ENCODE data around the gene MAST1.
"Not testable (repeated sequence)": the region's sequence is repeated elsewhere in the genome, so short reads cannot be mapped to it uniquely, and the experiment has no call there.

MAST1 gene

DNA sequence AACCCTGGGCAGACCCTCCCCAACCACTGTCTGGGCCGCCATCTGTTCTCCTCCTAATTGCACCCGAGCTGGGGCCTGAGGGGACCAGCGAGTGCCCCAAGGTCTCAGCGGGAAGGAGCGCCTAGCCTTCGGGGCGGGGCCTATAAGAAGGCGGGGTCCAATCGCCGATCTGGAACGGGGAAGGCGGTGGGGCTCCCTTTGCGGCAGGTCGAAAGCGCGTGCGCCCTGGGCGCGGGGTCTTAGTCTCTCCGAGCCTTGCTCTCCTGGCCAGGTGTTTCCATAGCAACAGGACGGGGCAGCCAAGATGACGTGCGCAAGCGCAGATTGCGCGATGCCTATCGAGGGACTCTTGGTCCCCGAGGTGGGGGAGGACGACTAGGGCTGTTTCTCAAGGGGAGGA is 2.8 kb downstream of the MAST1 start:
- no peak for DNase-seq

DNA sequence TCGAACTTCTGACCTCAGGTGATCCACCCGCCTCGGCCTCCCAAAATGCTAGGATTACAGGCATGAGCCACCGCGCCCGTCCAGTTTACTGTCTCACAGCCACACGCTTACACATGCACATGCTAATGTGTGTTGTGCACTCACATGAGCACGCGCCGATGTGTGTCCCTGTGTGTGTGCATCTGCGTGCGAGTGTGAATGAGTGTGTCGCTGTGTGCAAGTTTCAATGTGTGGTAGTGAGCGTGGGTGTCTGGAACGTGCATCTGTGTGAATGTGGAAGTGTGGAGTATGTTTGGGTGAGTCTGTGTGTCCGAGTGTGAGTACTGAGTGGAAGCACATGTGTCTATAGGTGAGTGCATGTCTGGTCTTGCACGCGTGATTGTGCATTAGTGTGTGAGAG is 4.2 kb downstream of the MAST1 start:
- DNase-seq, result no peak

DNA sequence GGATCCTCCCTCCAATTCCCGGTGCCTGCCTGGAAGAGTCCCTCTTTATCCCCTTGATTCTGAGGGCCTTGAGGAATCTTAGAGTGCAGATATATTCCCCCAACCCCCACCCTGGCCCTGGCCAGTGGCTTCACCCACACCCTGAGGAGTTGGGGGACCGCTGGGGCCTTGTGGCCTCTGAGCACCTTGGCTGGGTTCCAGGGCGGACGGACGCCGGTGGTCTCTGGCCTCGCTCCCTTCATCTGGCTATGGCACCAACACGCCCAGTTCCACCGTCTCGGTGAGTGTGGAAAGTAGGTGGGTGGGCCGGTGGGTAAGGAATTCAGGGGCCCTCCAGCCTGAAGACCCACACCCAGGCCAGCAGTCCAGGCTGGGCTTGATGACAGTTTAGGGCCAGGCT is 5.0 kb downstream of the MAST1 start:
- no peak for DNase-seq

DNA sequence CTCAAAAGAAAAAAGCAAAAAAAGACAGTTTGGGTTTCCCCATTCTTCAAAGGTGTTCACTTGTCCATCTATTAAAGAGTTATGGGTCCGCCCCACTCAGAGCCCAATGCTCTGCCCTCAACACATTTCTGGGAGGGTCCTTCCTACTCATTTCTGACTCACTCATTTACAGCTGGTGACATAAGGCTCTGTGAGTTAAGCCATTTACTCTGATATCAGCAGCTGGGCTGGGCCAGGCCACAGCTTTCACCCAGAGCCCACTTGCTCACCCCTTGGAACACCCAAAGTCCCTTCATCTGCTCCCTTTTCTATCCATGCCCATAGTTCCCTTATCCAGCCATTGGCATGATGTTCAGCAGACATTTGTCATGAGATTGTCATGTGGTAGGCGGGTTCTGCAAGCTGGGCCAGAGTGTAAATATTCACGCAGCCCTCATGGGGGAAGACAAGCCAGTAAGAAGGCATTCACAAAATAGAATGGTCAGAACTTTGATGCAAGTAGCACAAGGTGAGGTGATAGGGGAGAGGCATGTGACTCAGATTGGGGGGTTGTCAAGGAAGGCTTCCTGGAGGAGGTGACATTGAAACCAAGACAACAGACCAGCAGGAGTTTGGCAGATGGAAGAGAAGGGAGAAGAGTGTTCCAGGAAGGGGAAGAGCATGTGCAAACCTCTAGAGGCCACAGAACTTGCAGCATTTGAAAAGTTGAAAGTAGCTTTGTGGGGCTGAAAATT is 5.9 kb downstream of the MAST1 start:
- no peak for DNase-seq

DNA sequence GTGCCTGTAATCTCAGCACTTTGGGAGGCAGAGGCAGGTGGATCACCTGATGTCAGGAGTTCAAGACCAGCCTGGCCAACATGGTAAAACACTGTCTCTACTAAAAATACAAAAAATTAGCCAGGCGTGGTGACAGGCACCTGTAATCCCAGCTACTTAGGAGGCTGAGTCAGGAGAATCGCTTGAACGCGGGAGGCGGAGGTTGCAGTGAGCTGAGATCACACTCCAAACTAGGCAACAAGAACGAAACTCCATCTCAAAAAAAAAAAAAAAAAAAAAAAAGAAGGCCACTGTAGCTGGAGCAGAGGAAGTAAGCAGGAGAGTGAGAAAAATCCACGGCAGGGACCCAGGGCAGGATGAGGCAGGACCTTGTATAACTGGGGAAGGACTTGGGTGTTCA is 8.3 kb downstream of the MAST1 start:
- not testable (repeated sequence) for DNase-seq

DNA sequence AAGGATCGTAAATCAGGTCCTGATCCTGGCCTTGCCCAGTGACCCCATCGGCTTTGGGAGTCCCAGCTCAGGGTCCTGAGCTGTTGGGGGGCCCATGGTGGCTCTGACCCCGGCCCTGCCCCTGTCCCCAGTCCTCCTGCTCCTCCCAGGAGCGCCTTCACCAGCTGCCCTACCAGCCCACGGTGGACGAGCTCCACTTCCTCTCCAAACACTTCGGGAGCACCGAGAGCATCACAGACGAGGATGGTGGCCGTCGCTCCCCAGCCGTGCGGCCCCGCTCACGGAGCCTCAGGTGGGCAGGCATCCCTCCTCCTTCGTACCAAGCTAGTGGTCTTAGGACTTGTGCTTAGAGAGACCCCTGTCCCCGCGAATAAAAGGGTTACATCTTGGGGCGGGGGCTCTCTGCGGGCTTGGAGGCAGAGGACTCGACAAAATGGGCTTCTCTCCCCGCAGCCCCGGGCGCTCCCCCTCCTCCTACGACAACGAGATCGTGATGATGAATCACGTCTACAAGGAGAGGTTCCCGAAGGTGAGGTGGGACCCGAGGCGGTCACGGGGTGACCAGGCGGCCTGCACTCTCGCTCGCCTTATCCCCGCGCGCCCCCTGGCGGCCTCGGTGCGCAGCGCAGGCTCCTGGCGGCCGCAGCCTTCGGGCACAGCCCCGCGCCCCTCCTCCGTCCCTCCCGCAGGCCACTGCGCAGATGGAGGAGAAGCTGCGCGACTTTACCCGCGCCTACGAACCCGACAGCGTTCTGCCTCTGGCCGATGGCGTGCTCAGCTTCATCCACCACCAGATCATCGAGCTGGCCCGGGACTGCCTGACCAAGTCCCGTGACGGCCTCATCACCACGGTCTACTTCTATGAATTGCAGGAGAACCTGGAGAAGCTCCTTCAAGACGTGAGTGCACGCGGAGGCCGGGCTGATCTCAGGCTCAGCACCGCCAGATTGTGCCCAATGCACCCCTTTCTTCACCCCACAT is 9.1 kb downstream of the MAST1 start:
- DNase-seq, result peak; percentile 35

DNA sequence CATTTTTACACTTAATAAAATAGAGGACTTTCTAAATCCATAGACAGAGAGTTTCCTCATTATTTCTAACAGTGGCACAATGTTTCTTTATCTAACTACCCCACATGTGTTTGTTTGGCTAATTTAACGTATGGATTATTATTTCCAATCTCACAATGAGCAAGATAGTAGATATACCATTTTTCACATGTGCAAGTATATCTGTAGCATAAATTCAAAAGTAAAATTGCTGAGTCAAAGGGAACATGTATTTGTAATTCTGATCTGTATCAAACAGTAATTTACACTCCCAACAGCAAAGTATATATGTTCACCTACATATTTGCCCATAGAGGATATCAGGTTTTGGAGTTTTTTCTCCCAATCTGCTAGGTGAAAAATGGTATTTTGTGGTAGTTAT is 18.3 kb downstream of the MAST1 start:
- DNase-seq, result no peak

DNA sequence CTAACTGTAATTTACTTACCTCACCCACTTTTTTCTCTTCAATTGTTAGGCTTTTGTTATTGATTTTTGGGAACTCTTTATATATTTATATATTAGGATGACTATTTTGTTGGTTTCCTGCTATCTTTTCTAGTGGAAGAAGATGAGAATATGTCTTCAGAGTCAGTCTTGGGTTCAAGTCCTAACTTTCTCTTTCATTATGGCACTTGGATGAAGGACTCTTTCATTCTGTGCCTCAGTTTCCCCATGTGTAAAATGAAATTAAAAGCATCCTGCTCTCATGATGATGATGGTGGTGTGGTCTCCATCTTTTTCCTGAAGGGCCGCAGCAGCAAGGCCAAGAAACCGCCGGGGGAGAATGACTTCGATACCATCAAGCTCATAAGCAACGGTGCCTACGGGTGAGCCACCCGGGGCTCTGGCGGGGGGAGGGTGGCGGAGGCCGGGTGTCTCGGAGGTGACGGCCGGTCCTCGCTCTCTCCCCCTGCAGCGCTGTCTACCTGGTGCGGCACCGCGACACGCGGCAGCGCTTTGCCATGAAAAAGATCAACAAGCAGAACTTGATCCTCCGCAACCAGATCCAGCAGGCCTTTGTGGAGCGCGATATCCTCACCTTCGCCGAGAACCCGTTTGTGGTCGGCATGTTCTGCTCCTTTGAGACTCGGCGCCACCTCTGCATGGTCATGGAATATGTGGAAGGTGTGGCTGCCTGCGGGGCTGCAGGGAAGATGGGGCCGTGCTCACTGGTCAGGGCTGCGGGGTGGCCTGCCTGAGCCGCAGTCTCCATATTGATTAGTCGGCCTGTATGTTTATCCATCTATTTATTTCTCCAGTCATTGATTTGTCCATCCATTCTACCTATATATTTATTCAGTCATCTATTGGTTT is 20.0 kb downstream of the MAST1 start:
- no peak for DNase-seq

DNA sequence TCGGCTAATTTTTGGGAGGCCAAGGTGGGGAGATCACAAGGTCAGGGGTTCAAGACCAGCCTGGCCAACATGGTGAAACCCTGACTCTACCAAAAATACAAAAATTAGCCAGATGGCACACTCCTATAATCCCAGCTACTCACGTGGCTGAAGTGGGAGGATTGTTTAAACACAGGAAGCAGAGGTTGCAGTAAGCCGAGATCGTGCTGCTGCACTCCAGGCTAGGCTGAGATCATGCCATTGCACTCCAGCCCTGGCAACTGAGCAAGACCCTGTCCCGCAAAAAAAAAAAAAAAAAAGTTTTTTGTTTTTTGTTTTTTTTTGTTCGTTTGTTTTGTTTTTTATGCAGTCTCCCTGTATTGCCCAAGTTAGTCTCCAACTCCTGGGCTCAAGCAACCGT is 21.2 kb downstream of the MAST1 start:
- DNase-seq, result no peak

DNA sequence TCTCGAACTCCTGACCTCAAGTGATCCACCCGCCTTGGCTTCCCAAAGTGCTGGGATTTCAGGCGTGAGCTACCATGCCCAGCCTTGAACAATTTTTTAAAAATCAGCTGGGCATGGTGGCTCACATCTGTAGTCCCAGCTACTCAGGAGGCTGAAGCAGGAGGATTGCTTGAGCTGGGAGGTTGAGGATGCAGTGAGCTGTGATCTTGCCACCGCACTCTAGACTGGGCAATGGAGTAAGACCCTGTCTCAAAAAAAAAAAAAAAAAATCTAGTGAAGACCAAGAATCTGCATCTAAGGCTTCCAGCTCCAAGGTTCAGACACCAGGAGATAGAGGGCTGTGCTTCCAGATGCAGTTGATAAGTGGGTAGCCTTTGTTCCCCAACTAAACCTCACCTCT is 25.8 kb downstream of the MAST1 start:
- no peak for DNase-seq

DNA sequence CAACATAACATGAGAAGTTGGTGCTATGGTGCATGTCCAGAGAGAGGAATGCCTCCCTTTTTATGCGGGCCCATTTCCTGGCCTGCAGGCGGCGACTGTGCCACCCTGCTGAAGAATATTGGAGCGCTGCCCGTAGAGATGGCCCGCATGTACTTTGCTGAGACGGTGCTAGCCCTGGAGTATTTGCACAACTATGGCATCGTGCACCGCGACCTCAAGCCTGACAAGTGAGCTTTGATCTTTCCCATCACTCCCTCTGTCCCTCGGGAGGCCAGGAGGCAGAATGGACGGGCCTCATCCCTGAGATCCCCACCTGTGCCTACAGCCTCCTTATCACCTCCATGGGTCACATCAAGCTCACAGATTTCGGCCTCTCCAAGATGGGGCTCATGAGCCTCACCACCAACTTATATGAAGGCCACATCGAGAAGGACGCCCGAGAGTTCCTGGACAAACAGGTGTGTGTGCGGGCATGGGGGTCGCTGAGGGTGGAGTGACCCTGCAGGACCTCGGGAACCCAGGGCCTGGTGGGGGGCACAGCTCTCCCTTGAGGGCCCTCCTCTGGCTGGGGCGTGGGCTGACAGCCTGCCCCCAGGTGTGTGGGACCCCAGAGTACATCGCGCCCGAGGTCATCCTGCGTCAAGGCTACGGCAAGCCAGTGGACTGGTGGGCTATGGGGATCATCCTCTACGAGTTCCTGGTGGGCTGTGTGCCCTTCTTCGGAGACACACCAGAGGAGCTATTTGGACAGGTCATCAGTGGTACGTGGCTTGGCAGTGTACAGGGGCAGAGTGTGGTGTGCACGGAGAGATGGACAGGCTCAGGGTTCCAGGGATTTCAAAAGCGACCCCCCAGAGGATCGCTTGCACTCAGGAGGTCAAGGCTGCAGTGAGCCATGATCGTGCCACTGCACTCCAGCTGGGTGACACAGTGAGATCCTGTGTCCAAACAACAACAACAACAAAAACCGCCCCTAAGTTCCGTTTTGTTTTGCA is 26.7 kb downstream of the MAST1 start:
- no peak for DNase-seq

DNA sequence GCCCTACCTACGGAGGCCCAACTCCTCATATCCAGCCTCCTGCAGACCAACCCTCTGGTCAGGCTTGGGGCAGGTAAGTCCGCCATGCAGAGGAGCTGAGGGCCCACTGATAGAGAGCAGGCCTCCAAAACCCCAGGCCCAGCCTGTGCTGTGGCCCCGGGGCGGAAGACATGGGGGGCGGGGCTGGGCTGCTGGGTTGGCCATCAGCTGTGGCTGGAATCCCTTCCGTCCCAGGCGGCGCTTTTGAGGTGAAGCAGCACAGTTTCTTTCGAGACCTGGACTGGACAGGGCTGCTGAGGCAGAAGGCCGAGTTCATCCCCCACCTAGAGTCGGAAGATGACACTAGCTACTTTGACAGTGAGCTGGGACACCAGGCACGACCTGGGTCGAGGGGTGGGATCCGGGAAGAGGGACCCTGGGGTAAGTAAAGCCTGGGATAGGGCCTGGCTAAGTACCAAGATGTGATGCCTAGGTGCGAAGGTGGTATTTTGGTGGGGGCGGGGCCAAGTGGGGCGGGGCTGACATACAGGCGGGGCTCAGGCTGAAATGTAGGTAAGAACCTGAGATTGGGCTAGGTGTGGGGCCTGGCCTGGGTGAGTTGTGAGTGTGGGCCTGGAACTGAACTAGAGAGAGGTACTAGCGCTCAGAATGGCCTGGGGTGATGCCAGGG is 27.6 kb downstream of the MAST1 start:
- no peak for DNase-seq

DNA sequence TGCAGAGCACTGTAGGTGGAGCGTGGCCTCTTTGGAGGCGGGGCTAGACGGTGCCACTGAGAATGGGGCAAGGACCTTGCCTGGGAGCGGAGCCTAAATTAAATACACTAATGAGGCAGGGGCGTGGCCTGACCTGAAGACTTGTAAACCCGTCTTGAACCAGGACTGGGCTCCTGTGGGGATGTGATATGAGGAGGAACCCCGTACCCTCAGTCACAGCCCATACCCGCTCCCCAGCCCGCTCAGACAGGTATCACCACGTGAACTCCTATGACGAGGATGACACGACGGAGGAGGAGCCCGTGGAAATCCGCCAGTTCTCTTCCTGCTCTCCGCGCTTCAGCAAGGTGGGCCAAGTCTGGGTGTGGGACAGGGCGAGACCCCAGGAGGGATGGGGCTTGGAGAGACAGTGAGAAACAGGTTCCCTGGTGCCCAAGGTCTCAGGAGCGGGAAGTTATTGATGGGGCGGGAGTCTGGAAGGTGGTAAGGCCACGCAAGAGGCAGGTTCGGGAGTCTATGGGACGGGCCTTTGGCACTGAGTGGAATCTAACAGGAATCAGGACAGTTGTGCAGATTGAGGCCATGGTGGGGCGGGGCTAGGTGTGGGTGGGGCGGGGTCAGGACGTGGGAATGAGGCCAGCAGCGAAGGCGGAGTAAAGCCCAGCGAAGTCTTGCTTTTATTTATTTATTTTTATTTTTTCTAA is 28.3 kb downstream of the MAST1 start:
- no peak for DNase-seq

DNA sequence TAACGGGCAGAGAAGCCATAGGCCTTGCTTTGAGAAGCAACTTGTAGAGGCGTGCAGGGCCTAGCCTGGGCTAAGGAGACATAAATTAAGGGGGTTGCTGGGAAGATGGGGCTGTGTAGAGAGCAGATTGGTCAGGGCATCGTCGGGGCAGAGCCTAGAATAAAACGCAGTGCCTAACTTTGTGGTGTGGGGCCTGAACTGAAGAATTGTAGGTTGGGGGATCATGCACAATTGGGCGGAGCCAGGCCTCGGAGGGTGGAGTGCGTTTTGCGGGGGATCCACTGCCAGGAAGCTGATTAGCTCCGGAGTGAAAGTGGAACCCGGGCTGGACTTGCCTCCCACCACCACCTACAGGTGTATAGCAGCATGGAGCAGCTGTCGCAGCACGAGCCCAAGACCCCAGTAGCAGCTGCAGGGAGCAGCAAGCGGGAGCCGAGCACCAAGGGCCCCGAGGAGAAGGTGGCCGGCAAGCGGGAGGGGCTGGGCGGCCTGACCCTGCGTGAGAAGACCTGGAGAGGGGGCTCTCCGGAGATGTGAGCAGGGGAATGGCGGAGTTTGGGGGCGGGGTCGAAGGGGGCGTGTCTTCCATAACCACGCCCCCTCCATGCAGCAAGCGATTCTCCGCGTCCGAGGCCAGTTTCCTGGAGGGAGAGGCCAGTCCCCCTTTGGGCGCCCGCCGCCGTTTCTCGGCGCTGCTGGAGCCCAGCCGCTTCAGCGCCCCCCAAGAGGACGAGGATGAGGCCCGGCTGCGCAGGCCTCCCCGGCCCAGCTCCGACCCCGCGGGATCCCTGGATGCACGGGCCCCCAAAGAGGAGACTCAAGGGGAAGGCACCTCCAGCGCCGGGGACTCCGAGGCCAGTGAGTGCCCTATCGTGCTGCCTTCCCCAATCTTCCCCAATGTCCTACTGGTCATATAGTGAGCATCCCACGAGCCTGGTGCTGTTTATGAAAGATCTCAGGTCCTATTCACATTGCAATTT is 29.1 kb downstream of the MAST1 start:
- DNase-seq, result no peak

DNA sequence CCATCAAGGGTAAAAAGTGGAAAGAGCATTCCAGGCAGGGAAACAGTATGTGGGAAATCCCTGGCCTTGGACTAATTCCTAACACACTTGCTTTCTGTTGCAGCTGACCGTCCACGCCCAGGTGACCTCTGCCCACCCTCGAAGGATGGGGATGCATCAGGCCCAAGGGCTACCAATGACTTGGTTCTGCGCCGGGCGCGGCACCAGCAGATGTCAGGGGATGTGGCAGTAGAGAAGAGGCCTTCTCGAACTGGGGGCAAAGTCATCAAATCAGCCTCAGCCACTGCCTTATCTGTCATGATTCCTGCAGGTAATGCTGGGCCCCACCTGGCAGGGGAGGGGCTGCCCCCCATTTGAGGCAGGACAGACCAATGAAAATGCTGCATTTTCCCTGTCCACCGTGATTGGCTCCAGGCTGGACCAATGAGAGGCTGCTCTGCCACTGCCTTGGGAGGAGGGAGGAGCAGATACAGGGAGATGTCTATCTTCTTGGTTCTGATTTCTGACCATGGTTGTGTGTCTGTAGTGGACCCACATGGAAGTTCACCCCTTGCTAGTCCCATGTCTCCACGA is 30.3 kb downstream of the MAST1 start:
- no peak for DNase-seq

DNA sequence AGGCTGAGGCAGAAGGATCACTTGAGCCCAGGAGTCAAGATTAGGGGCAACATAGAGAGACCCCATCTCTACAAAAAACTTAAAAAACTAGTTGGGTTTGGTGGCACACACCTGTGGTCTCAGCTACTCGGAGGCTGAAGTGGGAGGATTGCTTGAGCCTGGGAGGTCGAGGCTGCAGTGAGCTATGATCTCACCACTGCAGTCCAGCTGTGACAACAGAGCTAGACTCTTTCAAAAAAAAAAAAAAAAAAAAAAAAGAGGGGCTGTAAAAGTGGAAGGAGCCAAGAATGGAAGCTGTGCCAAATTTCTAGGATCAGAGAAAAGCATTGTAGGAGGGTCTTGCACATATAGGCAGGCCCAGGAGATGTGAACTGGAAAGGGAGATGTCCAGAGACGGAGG is 33.4 kb downstream of the MAST1 start:
- no peak for DNase-seq

DNA sequence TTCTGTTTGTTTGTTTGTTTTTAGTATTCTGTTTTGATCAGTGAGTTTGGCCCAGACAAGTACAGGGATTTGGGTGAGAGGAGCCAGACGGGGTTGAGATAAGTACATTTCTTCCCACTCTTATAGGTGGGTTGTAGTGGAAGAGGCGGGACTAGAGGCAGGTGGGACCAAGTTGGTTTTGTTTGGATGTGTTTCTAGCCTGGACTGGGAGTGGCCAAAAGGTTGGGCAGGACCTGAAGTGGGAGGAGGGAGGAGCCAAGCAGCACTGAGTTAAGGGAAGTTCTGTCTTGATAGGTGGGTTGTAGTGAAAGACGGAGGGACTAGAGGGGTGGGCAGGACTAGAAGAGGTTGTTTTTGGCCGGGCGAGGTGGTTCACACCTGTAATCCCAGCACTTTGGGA is 33.9 kb downstream of the MAST1 start:
- no peak for DNase-seq

DNA sequence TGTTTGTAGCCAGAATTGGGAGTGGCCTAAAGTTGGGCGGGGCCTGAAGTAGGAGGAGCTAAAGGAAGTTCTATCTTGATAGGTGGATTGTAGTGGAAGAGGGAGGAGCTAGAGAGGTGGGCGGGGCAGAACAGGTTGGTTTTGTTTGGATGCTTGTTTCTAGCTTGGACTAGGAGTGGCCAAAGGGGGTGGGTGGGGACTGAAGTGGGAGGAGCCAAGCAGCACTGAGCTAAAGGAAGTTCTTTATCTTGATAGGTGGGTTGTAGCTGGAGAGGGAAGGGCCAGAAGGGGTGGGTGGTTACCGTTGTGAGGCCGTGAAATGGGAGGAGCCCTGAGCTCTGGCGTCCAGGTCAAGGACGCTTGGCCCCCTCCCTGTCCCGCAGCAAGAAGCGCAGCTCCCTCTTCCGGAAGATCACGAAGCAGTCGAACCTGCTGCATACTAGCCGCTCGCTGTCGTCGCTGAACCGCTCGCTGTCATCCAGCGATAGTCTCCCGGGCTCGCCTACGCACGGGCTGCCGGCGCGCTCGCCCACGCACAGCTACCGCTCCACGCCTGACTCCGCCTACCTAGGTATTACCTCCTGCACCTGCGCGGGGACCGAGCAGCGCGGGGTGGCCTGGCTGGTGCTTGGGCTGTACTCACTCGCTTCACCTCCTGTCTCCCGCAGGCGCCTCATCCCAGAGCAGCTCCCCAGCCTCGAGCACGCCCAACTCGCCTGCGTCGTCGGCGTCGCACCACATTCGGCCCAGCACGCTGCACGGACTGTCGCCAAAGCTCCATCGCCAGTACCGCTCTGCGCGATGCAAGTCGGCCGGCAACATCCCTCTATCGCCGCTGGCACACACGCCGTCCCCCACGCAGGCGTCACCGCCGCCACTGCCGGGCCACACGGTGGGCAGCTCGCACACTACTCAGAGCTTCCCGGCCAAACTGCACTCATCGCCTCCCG is 34.9 kb downstream of the MAST1 start:
- no peak for DNase-seq

Data from KG1 (cell line).